ENCODE results near the gene CNTROB. TPM values are rescaled to one million over a fixed set of nuclear protein-coding genes. Genes with fewer than 3 reads are reported as not detected.

CNTROB gene
- total and polyA plus RNA-seq, 2 of the 4 experiments (the other 2 are of a cell fraction): 12.7 to 26.4 TPM

- peaks cover 3% of the 10 kb centered on the region for H3K9me1 ChIP-seq (ENCODE audit: insufficient read depth, low read length)
- no peak overlapping the region for H2AFZ ChIP-seq (replicated peaks; ENCODE audit: low read length, poor library complexity)
- no peaks in the 10 kb centered on the region for H3K79me1 ChIP-seq (ENCODE audit: low read depth in 1 of 2, low read length in 2 of 2)
- H2BK20ac ChIP-seq (ENCODE audit: low read depth, low read length): no peak overlapping the region
- H3K4me3 ChIP-seq (ENCODE audit: insufficient read depth, low read depth, low read length): no peak overlapping the region
- H3K9me3 ChIP-seq (ENCODE audit: control insufficient read depth, insufficient read depth, low read length): no peaks in the 10 kb centered on the region
- no peak overlapping the region for H4K5ac ChIP-seq (ENCODE audit: low read depth, low read length)
- no peak overlapping the region for H3K18ac ChIP-seq (ENCODE audit: low read depth, low read length)
- intact Hi-C loops (cut with micrococcal nuclease): loop anchor here (5.0 kb wide), 1 partner anchor 53 kb away; the partner anchor contains the start of genes CNTROB and TRAPPC1
- no peak overlapping the region for H3K27ac ChIP-seq (ENCODE audit: insufficient read depth, low read length)
- no TSS peak for BruUV-seq (replicated peaks)
- H4K8ac ChIP-seq (ENCODE audit: low read depth in 2 of 2, low read length in 2 of 2): no peak overlapping the region
- no peak overlapping the region for H2BK5ac ChIP-seq (ENCODE audit: low read depth, low read length, poor library complexity, severe bottlenecking)
- ATAC-seq (ENCODE audit: low read depth) (no peak), DNase-seq (no peak)
- no peak overlapping the region for H4K91ac ChIP-seq (ENCODE audit: insufficient read depth, low read depth, low read length)
- H3K9ac ChIP-seq (ENCODE audit: low read depth, low read length): no peak overlapping the region
- no peak overlapping the region for H3K23ac ChIP-seq (ENCODE audit: low read depth, low read length)
- H3K4me2 ChIP-seq (ENCODE audit: low read depth, low read length): no peak overlapping the region
- no peak overlapping the region for H2BK15ac ChIP-seq (ENCODE audit: low read depth, low read length)
- H3K56ac ChIP-seq (ENCODE audit: extremely low read depth, insufficient read depth, low read length): no peak overlapping the region
- no peaks in the 10 kb centered on the region for H4K20me1 ChIP-seq (ENCODE audit: insufficient read depth, low read length)
- TF ChIP-seq CEBPB (IDR thresholded peaks at IDR 0.05; ENCODE audit: low read depth, low read length): no peak
- no peak for TF ChIP-seq SMC3 (IDR thresholded peaks at IDR 0.05; ENCODE audit: low read depth, low read length)
- no peak for TF ChIP-seq USF2 (IDR thresholded peaks at IDR 0.05; ENCODE audit: low read depth, low read length)
- TF ChIP-seq BHLHE40 (IDR thresholded peaks at IDR 0.05; ENCODE audit: low read depth, low read length): no peak
- TF ChIP-seq ELK1 (IDR thresholded peaks at IDR 0.05; ENCODE audit: borderline replicate concordance, low read depth, low read length): no peak
- no peak for TF ChIP-seq NFE2L2 (IDR thresholded peaks at IDR 0.05; ENCODE audit: low read depth, low read length)
- no peak for TF ChIP-seq RCOR1 (IDR thresholded peaks at IDR 0.05; ENCODE audit: insufficient replicate concordance, low read length)
- no peak for TF ChIP-seq CHD1 (IDR thresholded peaks at IDR 0.05; ENCODE audit: low read depth, low read length)
- no peak for TF ChIP-seq MXI1 (IDR thresholded peaks at IDR 0.05; ENCODE audit: borderline replicate concordance, low read depth, low read length)
- no peak for TF ChIP-seq CTCF (conservative IDR thresholded peaks at IDR 0.05; ENCODE audit: low read depth, low read length)
- no peak for TF ChIP-seq POLR2A (IDR thresholded peaks at IDR 0.05; ENCODE audit: low read depth, low read length)
- TF ChIP-seq MAZ (IDR thresholded peaks at IDR 0.05; ENCODE audit: borderline replicate concordance, low read depth, low read length): no peak
- no peak for TF ChIP-seq MAFK (IDR thresholded peaks at IDR 0.05; ENCODE audit: low read depth, low read length)
- no peak for TF ChIP-seq RAD21 (IDR thresholded peaks at IDR 0.05; ENCODE audit: low read length)
- ChIA-PET CTCF (no interaction called here), POLR2A (ENCODE audit: unreplicated experiment) (no interaction called here)
- H2AK9ac ChIP-seq (replicated peaks; ENCODE audit: low read depth, low read length, poor library complexity): no peak overlapping the region
- H2BK120ac ChIP-seq (ENCODE audit: low read depth, low read length): no peak overlapping the region
- no peak overlapping the region for H3K4ac ChIP-seq (ENCODE audit: low read depth, low read length)
- no peak overlapping the region for H3K14ac ChIP-seq (replicated peaks; ENCODE audit: low read depth, low read length)
- peaks cover 11% of the 10 kb centered on the region; the same call in 1 of the 2 replicates for H3K4me1 ChIP-seq (ENCODE audit: control insufficient read depth, insufficient read depth, low read length)
- 92% methylated on average over 2 of the region's 9 CpGs; no CpG with 5 or more reads in 1 of the 2 experiments for WGBS, 2 experiments (ENCODE audit: extremely low coverage in 2 of 2, insufficient read length in 1 of 2)
- in situ Hi-C loops (cut with MboI; ENCODE audit: low sequenced_read_pairs): loop anchor here (5.0 to 25.0 kb wide), 2 partner anchors 73 to 248 kb away; no protein-coding TSS in a partner anchor
- dilution Hi-C loops (cut with HindIII; ENCODE audit: low sequenced_read_pairs, unreplicated experiment): no loop called here
- H3K27me3 ChIP-seq (ENCODE audit: control insufficient read depth, insufficient read depth, low read length): no peaks in the 10 kb centered on the region
- H2AK5ac ChIP-seq (ENCODE audit: low read depth, low read length): no peak overlapping the region
- H3K36me3 ChIP-seq (ENCODE audit: control insufficient read depth, insufficient read depth, low read length): no peaks in the 10 kb centered on the region
Observed at GRCh38 chr17:7984904-7985303, 52.9 kb downstream of the CNTROB start.
